ENCODE data around the gene SLC15A5. TPM values are rescaled to one million over a fixed set of nuclear protein-coding genes. Genes with fewer than 3 reads are reported as not detected.
A peak's percentile ranks its signal among the peaks of the same experiment; 100 is the strongest.

SLC15A5 gene, protein sequence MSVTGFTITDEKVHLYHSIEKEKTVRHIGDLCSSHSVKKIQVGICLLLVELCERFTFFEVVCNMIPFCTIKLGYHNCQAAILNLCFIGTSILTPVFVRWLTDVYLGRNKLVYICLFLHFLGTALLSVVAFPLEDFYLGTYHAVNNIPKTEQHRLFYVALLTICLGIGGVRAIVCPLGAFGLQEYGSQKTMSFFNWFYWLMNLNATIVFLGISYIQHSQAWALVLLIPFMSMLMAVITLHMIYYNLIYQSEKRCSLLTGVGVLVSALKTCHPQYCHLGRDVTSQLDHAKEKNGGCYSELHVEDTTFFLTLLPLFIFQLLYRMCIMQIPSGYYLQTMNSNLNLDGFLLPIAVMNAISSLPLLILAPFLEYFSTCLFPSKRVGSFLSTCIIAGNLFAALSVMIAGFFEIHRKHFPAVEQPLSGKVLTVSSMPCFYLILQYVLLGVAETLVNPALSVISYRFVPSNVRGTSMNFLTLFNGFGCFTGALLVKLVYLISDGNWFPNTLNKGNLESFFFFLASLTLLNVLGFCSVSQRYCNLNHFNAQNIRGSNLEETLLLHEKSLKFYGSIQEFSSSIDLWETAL
- under 0.01 TPM in 1 of 2 replicates, not detected in the other for total RNA-seq

- FAIRE-seq (no peak), DNase-seq (ENCODE audit: low read depth) (no peak)
- TF ChIP-seq, protein P1, sequence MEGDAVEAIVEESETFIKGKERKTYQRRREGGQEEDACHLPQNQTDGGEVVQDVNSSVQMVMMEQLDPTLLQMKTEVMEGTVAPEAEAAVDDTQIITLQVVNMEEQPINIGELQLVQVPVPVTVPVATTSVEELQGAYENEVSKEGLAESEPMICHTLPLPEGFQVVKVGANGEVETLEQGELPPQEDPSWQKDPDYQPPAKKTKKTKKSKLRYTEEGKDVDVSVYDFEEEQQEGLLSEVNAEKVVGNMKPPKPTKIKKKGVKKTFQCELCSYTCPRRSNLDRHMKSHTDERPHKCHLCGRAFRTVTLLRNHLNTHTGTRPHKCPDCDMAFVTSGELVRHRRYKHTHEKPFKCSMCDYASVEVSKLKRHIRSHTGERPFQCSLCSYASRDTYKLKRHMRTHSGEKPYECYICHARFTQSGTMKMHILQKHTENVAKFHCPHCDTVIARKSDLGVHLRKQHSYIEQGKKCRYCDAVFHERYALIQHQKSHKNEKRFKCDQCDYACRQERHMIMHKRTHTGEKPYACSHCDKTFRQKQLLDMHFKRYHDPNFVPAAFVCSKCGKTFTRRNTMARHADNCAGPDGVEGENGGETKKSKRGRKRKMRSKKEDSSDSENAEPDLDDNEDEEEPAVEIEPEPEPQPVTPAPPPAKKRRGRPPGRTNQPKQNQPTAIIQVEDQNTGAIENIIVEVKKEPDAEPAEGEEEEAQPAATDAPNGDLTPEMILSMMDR (IDR thresholded peaks at IDR 0.05; ENCODE audit: insufficient read depth, low read length, severe bottlenecking) = no peak
- Histone ChIP-seq H3K27me3 (ENCODE audit: control insufficient read depth, insufficient read depth, low read length) (no peaks in the 10 kb centered on the region), H3K4me3 (ENCODE audit: low read depth, low read length) (no peak within 1 kb of the TSS), H3K36me3 (ENCODE audit: control insufficient read depth, insufficient read depth, low read length) (no peaks in the 10 kb centered on the region)
These were observed at the start of gene SLC15A5 for GRCh38 chr12:16277585-16277984. Gene SLC15A5, minus strand, starts transcription at chr12:16277685. Its CDS starts 0 bp downstream, at chr12:16277685.

DNA sequence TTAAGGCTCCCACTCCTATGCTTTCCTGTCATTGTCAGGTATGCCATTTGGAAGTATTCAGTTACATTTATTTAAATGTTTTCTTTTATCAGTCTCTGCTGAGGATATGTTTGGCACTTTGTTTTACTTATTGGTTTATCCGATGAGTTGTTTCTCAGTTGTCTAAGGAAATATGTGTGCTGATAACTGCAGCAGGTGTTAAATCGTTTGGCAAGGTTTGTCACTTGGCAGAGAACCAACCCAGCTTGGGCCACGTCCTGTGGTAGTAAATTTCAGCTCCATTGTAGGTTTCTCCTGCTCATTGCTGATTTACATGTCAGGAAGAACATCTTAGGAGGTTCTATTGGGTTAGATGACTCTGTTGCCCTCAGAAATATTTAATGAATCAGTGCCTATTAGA is 47.9 kb upstream of the SLC15A5 start:
- H3K27me3 ChIP-seq (ENCODE audit: control insufficient read depth, insufficient read depth, low read length) = no peaks in the 10 kb centered on the region
- no peak for FAIRE-seq
- TF ChIP-seq, protein P1 (IDR thresholded peaks at IDR 0.05; ENCODE audit: insufficient read depth, low read length, severe bottlenecking) = no peak
- H3K4me3 ChIP-seq (ENCODE audit: low read depth, low read length) = no peak overlapping the region
- H3K36me3 ChIP-seq (ENCODE audit: control insufficient read depth, insufficient read depth, low read length) = no peaks in the 10 kb centered on the region
- DNase-seq (ENCODE audit: low read depth) = peak; percentile 4

GRCh38 chr12:16324772-16325171 is 47.3 kb upstream of the SLC15A5 start:
- TF ChIP-seq, protein P1 (IDR thresholded peaks at IDR 0.05; ENCODE audit: insufficient read depth, low read length, severe bottlenecking) = no peak
- Histone ChIP-seq H3K27me3 (ENCODE audit: control insufficient read depth, insufficient read depth, low read length) (no peaks in the 10 kb centered on the region), H3K4me3 (ENCODE audit: low read depth, low read length) (no peak overlapping the region), H3K36me3 (ENCODE audit: control insufficient read depth, insufficient read depth, low read length) (no peaks in the 10 kb centered on the region)
- DNase-seq (ENCODE audit: low read depth) (no peak), FAIRE-seq (no peak)

GRCh38 chr12:16324272-16324671 is 46.8 kb upstream of the SLC15A5 start:
- FAIRE-seq = no peak
- TF ChIP-seq, protein P1 (IDR thresholded peaks at IDR 0.05; ENCODE audit: insufficient read depth, low read length, severe bottlenecking) = no peak

GRCh38 chr12:16323638-16324037 is 46.2 kb upstream of the SLC15A5 start:
- Histone ChIP-seq H3K4me3 (ENCODE audit: low read depth, low read length) (no peak overlapping the region), H3K27me3 (ENCODE audit: control insufficient read depth, insufficient read depth, low read length) (no peaks in the 10 kb centered on the region), H3K36me3 (ENCODE audit: control insufficient read depth, insufficient read depth, low read length) (no peaks in the 10 kb centered on the region)
- DNase-seq (ENCODE audit: low read depth) (no peak), FAIRE-seq (no peak)
- TF ChIP-seq, protein P1 (IDR thresholded peaks at IDR 0.05; ENCODE audit: insufficient read depth, low read length, severe bottlenecking) = no peak

More at GRCh38 chr12:16324272-16324671, 46.8 kb upstream of the SLC15A5 start:
- no peaks in the 10 kb centered on the region for H3K27me3 ChIP-seq (ENCODE audit: control insufficient read depth, insufficient read depth, low read length)
- no peaks in the 10 kb centered on the region for H3K36me3 ChIP-seq (ENCODE audit: control insufficient read depth, insufficient read depth, low read length)
- H3K4me3 ChIP-seq (ENCODE audit: low read depth, low read length) = no peak overlapping the region
- DNase-seq (ENCODE audit: low read depth) = no peak

All from bronchial epithelial cell (primary cell).